Measurements from ENCODE around the gene RPTOR. TPM values are rescaled to one million over a fixed set of nuclear protein-coding genes. Genes with fewer than 3 reads are reported as not detected.

Gene RPTOR
- total RNA-seq, 1 experiment from 2014 or later, result 15.2 TPM

DNA sequence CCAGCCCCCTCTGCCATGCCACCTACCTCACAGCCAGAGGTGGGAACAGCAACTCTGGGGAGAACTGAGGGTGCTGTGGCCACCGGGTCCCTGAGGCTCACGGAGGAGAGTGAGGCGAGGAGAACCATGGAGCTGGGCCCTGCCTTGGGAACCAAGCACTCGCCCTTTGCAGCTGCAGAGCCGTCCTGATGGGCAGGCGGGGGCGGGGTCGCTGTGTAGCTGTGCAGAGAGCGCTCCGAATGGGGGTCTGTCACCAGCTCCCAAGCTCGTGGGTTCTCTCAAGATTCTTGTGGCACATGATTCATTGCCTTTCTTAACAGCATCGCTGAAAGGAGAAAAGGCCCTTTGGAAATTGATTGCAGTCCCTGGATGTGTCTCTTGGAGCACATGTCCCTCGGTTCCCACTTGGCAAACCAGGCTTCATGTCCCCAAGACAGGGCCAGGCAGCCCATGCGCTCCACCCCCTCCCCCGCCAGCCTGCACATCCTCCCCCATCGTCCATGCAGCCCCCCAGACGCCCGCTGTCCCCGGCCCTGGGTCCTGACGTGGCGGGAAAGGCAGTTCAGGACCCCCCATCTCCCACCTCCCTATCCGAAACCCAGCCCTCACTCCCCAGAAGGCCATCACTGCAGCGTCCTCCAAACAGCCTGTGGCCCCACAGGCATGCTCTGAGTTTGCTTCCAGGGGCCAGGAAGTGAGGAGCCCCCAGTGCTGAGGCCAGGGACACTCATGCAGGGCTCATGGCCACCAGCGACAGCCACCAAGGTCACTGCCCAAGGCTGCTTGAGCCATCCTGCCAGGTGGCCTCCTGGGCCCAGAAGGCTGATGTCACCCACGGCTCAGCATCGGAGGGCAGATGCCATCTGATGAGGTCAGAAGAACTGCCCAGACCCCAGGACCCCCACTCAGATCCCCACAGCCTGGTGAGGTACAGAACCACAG lies 426.4 kb downstream of the RPTOR start:
- DNase-seq (ENCODE audit: low spot score), result no peak

DNA sequence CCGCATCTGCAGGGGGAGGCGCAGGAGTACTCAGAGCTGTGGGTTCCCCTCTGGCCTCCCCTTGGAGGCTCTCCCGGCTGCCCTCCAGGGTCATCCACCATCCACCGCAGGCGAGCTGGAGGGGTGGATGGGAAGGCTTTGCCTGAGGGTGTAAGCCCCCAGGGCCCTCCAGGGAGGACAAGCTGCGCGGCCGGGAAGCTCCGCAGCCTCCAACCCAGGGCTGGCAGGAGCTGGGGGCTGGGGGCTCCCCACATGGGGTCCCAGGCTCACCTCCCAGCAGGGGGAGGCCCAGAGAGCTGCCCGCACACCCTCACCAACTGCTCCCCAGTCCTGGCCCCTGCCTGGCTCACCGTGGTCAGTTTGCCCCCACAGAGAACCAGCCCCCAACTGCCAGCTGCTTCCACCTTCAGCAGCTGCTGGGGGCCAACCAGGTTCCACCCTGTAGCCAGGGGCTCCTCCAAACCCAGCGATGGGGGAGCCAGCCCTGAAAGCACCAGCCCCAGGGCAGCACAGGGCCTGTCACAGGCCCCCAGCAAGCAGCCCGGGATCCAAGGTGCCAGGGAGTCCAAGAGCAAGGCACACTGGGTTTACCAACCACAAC lies 427.2 kb downstream of the RPTOR start:
- no peak for DNase-seq (ENCODE audit: low spot score)

DNA sequence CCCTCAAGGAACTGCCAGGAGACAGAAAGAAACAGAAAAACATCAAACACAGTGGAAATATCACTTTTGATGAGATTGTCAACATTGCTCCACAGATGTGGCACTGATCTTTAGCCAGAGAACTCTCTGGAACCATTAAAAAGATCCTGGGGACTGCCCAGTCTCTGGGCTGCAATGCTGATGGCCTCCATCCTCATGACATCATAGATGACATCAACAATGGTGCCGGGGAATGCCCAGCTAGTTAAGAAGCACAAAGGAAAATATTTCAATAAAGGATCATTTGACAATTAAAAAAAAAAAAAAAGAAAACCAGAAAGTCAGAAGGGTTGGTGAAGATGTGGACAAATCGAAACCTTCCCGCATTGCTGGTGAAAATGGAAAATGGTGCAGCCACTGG lies 432.1 kb downstream of the RPTOR start:
- no peak for DNase-seq (ENCODE audit: low spot score)

DNA sequence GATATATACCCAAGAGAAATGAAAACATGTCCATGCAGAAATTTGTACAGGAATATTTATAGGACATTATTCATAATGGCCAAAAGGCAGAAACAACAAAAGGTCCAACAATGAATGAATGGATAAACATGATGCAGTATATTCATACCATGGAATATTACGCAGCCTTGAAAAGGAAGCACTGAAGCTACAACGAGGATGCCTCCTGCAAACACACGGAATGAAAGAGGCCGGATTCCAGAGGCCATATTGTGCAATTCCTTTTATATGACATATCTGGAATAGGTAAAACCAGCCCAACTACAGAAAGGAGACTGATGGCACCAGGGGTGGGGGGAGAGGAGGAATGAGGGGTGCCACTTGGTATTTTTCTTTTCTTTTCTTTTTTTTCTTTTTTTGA lies 432.5 kb downstream of the RPTOR start:
- no peak for DNase-seq (ENCODE audit: low spot score)

DNA sequence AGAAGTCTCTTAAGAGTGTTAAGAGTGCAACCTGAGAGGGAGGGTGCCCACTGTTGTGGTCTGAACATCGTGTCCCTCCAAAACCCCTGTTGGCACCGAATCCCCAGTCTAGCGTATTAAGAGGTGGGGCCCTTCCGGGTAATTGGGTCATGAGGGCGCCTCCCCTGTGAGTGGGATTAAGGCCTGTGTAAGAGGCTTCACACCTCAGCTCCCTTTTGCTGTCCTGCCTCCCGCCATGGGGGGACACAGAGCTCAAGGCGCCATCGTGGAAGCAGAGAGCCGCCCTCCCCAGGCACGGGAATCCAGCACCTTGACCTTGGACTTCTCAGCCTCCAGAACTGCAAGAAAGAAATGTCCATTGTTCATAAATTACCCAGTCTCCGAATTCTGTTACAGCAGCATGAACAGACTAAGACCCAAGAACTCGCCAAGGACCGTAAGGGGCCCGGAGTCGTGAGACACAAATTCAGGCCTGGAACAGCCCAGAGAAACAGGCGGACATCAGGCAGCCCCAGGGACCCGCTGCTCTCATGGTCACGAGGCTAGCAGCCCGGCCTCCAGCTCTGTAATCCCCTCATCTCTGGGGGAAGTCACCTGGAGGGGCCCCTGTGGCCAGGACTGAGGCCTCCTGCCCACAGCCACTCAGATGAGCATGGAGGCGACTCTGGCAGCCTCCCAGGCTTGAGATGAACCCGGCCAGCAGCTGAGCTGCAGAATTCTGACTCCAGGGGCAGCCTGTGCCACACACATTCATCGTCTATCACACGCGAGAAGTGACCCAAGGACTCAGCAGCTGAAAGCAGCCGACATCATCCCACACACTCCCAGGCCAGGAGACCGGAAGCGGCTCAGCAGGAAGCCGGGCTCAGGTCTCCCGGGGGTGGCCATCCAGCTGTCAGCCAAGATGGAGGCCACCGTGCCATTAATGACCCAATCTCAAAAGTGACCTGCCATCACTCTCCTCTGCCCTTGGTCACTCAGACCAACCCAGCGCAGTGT lies 434.2 kb downstream of the RPTOR start:
- DNase-seq (ENCODE audit: low spot score), result no peak

DNA sequence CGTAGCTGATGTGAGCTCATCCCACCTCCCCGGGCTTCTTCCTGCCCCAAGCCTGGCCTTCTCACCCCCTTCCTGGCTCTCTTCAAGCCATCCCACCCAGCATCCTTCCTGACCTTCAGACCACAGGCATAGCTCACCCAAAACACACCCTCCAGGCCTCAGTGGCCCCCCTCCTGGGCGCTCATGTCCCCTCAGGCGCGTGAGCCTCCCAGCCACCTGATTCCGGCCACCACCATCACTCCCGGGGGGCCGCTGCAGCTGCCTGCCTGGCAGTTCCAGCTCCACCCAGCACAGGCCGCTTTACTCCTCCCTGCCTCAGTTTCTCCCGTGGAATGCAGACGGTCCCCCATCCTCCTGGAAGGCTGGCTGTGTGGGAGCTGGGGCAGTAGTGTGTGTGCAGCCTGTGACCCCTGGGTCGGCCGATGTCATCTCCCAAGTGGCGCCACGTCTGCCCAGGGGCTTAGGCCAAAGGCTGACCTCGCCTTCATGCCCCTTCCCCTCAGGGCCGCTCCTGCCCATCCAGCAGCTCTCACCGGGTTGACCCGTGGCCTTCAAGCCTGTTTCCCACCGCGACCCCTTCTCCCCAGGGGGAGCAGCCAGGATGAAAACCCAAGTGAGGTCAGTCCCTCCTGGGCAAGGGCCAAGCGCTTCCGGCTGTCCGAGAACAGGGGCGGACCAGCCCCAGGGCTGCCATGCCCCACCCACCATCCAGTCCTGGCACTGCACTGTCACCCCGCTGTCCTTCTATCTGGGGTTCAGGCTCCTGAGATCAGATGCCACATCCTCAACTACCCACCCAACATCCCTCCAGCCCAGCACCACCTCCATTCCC lies 435.1 kb downstream of the RPTOR start:
- no peak for DNase-seq (ENCODE audit: low spot score)

DNA sequence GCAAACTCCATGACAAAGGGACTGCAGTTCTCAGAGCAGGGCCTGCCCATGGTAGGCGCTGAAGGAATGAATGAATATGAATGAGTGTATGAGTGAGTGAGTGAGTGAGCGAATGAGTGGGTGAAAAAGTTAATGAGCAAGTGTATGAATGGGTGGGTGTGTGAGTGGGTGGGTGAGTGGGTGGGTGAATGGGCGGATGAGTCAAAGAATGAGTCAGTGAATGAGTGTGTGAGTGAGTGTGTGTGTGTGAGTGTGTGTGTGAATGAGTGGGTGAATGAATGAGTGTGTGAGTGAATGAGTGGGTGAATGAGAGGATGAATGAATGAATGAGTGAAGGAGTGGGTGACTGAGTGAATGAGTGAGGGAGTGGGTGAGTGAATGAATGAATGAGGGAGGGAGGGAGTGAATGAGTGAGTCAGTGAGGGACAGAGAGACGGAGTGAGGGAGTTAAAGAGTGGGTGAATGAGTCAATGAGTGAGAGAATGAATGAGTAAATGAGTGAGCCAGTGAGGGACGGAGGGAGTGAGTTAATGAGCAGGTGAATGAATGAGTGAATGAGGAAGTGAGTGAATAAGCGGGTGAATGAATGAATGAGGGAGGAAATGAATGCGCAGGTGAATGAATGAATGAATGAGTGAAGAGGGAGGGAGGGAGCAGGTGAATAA lies 435.9 kb downstream of the RPTOR start:
- DNase-seq (ENCODE audit: low spot score), result no peak

DNA sequence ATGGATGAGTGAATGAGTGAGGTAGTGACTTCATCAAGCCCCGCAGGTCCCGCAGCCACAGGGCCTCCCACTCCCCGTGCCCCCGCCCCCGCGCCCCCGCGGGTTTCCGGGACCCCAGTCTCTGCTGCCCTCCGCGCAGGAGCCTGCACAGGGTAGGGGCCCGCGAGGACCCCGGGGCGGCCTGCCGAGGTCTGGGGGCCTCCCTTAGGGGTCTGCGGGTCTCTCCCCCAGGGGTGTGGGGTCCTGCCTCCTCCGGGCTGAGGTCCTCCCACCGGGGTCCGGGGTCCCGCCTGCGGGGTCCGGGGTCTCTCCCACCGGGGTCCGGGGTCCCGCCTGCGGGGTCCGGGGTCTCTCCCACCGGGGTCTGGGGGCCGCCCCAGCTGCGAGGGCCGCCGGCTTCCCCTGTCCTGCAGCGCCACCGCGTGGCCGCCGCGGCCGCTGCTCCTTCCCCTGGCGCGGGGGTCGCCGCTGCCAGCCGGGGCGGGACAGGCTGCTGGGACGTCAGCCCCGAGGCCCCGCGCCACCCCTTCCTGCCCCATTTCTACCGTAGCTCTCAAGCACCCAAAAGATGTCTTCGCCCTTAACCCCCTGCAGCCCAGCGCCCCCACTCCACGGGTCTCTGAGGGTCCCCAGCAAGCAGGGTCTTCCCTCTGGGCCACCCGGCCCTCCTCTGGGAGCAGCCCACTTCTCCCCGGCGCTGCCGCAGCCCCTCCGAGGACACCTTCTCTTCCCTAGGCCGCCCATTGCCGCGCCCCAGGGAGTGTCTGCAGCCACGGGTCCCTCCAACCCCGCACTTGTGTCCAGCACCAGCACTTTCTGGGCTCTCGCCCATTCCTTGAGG lies 436.6 kb downstream of the RPTOR start:
- DNase-seq (ENCODE audit: low spot score), result no peak

DNA sequence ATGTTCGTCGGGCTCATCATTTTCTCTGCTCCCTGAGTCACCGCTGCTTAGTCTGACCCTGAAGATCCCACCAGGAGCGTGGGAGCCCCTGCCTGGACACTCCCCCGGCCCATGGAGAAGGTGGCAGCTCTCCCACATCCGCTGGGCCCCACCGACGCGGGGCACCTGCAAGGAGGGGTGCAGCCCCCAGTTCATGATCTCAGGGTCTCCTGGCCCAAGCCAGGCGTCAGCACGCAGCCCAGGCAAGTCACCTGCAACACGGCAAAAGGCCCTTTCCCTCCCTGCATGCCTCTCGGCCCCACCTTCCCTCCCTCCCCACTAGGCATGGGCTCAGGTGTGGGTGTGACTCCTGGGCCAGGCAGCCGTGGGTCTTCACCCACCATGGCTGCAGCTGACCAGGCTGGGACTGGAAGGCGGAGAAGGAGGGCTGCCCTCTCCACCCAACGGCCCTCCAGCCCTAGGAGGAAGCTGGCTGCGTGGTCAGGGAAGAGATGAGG lies 437.3 kb downstream of the RPTOR start:
- no peak for DNase-seq (ENCODE audit: low spot score)

DNA sequence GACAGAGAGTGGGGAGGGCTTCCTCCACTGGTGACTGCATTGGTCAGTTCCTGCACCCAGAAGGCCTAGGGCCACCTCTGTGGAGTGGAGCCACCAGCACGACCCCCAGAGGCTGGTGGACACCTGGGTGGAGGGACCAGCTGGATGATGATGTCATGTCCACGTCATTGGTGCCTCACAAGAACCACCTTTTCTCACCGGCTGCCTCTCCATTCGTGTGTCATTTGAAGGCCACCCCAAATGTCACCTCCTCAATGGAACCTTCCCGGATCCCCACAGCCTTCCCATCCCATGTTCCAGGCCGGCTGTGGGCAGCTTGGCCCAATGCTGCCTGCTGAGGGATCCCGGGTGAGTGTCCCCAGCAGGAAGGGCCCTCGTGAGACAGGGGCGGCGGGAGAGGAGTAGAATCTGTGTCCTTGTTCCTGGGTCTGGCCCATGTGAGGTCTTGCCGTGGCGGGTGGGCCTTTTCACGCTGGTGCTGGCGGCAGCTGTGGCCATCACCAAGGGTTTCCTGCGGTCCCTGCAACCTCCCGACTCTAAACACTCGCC lies 437.9 kb downstream of the RPTOR start:
- DNase-seq (ENCODE audit: low spot score), result no peak

DNA sequence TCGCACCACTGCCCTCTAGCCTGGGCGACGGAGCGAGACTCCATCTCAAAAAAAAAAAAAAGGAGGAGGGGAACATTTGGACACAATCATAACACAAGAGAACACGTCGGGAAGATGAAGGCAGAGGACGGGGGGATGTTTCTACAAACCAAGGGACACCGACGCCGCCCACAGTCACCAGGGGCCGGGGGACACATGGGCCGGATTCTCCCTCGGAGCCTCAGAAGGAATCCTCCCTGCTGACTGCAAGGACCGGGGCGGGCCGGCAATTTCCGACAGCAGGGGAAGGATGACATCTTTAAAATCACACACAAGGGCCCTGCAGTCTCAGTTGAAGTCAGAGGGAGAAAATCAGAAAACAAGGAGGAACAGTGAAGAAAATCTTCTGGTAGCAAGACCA lies 438.9 kb downstream of the RPTOR start:
- DNase-seq (ENCODE audit: low spot score), result no peak

DNA sequence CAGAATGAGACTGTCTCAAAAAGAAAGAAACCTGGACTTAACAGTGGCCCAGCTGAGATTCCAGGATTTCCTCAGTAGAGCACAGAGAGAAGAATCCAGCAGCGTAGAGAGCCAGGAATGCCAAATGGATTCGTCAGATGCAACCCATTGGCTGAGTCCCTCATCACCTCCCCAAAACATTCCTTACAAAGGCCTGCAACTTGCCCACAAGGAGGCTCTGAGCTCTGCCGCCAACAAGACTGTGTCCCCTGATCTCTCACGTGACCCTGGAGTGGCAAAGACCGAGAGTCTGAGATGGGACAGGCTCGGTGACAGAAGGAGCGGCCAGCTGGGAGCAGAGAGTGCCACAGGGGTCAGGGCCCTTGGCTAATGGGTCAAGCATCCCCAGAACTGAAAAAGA lies 440.1 kb downstream of the RPTOR start:
- DNase-seq (ENCODE audit: low spot score), result peak; percentile 88

DNA sequence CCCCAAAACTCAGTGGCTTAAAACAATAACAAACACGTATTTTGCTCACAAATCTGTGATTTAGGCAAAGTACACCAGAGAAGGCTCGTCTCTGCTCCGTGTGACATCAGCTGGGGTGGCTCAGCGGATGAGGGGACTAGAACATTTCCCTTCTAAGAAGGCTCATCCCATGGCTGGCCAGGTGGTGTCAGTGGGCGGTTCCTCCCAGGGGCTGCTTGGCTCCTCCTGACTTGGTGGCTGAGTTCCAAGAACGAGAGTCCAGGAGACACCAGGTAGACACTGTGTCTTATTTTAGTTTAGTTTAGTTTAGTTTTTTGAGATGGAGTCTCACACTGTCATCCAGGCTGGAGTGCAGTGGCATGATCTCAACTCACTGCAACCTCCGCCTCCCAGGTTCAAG lies 441.4 kb downstream of the RPTOR start:
- no peak for DNase-seq (ENCODE audit: low spot score)

DNA sequence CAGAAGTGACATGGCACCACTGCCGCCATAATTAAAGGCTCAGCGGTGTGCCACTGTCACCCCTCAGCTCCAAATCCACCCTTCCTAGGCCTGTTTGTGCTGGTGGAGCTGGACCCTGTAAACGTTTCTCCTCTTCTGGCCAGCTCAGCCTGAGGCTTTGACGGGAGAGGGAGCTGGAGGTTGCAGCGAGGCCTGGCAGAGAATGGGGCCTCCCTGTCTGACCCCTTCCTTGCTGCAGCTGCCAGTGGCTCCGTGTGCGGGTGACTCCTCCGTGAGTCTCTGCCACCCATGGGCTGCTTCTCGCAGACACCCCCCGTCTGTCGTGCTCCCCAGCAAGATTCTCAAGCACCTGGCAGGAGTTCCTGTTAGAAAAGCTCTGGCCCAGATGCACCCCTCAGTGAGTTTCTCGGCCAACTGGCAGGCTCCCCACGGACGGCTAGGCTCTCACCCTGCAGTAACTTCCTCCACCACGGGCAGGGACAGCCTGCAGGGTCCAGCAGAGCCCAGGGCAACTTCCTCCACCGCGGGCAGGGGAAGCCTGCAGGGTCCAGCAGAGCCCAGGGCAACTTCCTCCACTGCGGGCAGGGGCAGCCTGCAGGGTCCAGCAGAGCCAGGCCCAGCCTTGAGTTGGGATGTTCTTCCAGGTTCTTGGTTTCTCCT lies 442.3 kb downstream of the RPTOR start:
- DNase-seq (ENCODE audit: low spot score), result no peak

DNA sequence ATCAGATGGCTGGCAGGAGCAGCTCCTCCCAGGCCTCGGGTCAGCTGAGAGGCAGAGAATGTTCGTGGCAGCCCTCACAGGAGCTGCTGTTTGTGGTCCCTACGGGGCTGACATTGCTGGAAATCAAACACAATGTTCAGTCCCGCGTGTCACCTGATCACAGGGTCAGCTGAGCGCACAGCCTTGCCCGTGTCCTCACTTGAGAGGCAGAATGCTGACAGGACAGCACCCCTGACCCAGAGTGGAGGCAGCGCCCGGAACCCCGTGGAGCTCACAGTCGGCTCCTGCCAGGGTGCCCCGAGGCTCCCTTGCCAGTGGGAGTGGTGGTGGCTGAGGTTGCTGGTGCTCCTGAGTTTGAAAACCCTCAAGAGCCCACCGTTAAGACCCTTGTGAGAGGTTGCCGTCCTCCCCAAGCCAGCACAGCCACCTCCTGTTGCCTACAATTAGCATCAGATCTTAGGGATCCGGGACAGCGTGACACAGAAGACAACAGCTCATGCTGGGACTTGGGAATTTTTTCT lies 443.4 kb downstream of the RPTOR start:
- DNase-seq (ENCODE audit: low spot score), result no peak

DNA sequence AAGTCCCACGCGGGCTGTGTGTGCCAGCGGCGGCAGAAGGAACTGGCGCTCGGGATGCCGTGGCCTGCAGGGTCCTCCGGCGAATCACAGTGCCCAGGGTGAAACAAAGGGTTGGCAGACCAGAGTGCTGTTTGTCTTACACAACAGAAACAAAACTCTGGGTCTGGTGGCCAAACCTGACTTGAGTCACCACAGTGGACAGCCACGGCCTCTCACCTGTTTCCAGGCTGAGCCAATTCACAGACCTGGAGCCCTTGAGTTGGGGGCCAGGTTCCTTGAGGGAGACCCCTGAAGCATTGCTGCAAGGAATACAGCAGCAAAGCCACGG lies 444.9 kb downstream of the RPTOR start:
- no peak for DNase-seq (ENCODE audit: low spot score)

DNA sequence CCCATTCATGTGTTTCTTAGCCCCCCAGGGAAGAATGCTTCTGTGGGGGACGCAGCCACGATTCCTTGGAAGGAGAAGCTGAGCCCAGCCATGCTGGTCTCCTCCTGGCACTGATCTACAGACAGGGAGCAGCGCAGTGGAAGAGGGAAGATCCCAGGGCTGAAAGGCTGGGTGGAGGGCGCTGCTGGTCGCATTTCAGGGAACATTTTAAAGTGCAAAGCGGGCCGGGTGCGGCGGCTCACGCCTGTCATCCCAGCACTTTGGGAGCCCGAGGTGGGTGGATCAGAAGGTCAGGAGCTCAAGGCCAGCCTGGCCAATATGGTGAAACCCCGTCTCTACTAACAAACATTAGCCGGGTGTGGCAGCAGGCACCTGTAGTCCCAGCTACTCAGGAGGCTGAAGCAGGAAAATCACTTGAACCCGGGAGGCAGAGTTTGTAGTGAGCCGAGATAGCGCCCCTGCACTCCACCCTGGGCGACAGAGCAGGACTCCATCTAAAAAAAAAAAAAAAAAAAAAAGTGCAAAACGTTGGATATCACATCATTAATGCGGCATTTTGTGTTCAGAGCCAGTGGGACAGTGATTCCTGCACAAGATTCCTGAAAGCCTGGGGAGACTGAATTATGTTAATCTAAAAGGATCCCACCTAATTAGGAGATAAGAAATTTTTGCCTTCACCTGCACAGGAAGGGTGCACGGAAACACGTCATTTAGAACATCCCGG lies 446.4 kb downstream of the RPTOR start:
- DNase-seq (ENCODE audit: low spot score), result no peak

DNA sequence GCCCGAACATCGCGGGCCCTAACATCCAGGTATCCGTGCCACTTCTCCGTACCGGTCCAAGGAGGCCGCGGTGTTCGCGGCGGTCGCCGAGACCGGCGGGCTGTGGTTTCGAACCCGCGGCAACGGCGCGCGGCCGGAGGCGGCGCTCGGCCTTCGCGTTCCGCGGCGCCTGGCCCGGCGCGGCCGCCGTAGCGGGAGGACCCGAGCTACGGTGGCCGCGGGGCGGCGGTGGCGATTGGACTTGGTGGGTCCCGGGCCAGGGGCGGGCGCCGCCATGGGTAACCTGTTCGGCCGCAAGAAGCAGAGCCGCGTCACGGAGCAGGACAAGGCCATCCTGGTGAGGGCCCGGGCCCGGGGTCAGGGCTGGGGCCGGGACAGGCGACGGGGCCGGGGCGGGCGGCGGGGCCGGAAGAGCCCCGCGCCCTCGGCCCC lies 447.0 kb downstream of the RPTOR start, which contains the start of gene CHMP6:
Gene CHMP6, plus strand, starts transcription at position 197 of the 432 bp plus-strand sequence. Its CDS starts 78 bp downstream, at position 275.
- peak; percentile 49 for DNase-seq (ENCODE audit: low spot score)
